Measurements from ENCODE around the gene RANBP17.

The RANBP17 gene

DNA sequence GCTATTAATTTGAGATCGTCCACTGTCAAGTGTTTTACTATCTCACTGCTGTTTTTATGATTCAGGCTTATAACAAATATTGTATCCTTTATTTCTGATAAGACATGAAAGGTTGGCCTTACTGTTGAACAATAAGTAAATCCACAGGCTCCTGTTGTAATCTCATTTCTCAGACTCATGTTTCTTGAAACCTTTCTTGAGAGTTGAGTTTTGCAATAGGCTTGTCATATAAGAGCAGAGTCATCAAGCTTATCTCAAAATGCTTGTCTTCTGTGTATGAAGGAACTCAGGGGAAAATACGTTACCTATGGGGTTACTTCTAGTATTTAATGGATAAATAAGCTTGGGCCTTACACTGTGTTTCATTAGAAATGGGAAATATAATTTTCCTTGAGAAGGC lies 438.0 kb downstream of the RANBP17 start:
- no peak for DNase-seq (ENCODE audit: low read depth)

- DNase-seq (ENCODE audit: low read depth) = no peak
Observed at GRCh38 chr5:171300358-171300757, 438.5 kb downstream of the RANBP17 start.

GRCh38 chr5:171306166-171306565 lies 444.3 kb downstream of the RANBP17 start:
- no peak for DNase-seq (ENCODE audit: low read depth)

GRCh38 chr5:171306781-171307591 lies 445.2 kb downstream of the RANBP17 start:
- no peak for DNase-seq (ENCODE audit: low read depth)

- no peak for DNase-seq (ENCODE audit: low read depth)
Observed at GRCh38 chr5:171307789-171308452, 446.1 kb downstream of the RANBP17 start.

DNA sequence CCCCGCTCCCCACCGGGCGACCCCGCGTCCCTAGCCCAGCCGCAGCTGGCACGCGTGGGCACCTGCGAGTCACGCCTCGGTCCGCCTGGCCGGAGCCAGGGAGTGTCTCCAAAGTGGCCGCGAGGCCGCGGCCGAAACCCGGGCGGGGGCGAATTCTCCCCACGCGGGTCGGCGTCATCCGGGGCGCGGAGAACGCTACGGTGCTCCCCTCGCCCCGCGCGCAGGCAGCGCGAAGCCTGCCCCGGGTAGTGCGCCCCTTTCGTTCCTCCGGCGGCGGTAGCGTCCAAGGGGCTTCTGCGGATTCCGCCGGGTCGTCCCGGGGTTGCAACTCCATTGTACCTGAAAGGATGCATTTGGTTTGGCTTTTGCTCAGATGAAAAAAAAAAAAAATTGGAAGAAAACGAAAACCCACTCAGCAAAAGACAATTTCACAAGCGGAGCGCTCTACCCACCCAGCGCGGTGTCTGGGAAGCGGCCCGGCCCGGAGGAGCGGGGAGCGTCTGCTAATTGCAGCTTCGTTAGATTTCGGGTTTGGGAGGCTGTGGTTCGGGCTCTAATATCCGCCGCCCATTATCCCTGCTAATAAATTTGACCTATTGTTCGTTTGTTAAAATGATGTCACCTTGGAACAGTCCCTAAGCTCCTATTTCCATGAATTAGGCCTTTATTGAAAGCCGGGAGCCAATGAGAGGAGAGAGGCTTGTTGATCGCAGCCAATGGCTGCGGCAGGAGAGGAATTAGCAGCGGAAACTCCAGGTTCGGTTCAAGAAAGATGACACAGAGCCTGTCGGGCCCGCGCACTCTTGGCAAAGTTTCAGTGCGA lies 446.8 kb downstream of the RANBP17 start, which contains the start of gene TLX3:
TLX3 (plus strand) TSS at position 796 of the 823 bp plus-strand sequence. CDS start 118 bp downstream, outside the sequence.
- no peak for DNase-seq (ENCODE audit: low read depth)

GRCh38 chr5:171309276-171310211 lies 447.7 kb downstream of the RANBP17 start:
- DNase-seq (ENCODE audit: low read depth) = no peak

DNA sequence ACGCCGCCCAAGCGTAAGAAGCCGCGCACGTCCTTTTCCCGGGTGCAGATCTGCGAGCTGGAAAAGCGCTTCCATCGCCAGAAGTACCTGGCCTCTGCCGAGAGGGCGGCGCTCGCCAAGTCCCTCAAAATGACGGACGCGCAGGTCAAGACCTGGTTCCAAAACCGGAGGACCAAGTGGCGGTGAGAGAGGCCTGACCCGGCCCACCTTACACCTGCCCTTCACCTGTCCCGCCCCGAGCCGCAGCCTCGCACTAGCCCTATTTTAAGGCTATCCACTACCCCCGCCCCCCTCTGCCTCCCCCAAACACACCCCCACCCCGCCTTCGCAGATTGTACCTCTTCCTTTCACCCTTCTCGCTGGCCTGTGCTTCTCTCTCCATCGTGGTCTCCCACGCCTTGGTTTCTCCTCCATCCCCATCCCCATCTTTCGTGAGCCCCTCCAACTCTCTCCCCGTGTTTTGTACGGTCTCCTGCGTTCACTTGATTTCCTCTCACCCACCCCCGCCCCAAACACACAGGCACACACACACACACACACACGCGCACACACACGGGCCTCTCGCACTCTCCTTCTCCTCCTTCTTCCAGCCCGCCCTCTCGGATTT lies 448.5 kb downstream of the RANBP17 start:
- no peak for DNase-seq (ENCODE audit: low read depth)

DNA sequence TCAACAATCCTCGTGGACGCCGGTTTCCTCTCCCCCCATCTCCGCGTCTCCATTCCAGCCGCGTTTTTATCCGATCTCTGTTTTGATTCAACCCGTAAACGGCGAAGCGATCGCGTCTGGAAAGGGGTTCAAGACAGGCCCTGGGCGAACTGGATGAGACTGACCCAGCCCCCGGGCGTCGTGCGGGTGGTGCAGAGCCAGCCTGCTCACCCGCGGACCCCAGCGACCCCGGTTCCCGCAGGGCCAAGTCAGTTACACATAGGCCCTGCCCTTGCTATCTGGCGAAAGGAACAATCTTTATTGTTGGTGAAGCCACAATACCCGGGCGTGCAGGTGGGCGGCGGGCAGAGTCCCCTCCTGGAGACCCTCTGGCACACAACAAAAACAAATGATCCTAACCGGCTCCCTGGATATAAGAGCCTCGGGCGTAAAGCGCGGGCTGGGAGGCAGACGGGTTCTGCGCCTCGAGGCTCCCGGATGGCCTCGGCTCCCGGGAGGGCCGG lies 449.1 kb downstream of the RANBP17 start:
- no peak for DNase-seq (ENCODE audit: low read depth)

GRCh38 chr5:171311322-171312077 lies 449.7 kb downstream of the RANBP17 start:
- DNase-seq (ENCODE audit: low read depth) = no peak

- DNase-seq (ENCODE audit: low read depth) = no peak
Observed at GRCh38 chr5:171312129-171312974, 450.5 kb downstream of the RANBP17 start.

DNA sequence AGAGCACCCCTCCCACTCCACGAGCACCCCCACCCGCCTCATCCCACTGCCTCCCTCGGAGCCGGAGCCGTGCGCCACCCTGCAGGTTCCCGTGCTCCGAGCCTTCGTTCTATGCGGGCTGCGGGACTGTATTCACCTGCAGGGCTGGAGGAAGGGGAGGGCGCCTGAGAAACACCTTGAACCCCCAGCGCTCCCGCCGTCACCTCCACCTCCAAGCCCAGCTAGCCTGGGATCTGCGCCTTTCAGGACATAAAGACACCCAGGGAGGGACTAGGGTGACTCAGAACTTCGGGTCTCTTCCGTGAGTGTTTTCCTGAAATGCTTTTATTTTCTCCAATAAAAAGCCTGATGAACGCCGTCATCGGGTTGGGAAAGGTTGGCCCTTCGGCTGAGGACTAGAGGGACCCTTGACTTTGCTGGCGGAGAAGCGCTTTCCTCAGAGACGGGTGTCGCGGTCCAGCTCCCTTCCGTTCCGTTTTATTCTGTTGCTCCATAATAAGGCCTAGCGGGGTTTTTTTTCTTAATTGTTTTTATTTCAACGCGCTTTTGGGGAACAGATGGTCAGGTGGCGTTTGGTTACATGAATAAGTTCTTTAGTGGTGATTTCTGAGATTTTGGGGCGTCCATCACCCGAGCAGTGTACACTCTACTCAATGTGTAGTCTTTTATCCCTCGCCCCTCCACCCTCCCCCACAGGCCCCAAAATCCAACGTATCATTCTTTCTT lies 451.8 kb downstream of the RANBP17 start:
- no peak for DNase-seq (ENCODE audit: low read depth)

DNA sequence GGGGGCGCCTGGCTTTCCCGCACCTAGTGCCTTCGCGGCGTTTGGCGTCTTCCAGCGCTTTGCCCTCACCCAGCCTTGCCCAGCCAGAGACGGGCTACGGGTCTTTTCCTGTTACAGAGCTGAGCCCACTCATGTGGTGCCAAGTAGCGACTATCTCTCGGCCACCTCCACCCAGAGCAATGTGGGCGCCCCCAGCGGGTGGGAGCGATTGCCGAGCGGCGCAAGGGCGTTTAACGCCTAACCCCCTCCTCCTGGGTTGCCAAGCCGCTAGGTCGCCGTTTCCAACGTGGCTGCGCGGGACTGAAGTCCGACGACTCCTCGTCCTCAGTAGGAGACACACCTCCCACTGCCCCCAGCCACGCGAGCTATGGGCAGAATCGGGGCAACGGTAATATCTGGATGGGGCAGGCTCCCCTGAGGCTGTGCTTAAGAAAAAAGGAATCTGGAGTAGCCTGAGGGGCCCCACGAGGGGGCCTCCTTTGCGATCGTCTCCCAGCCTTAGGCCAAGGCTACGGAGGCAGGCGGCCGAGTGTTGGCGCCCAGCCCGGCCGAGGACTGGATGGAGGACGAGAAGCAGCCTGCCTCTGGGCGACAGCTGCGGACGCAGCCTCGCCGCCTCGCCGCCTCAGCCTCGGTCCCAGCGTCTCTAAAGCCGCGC lies 453.0 kb downstream of the RANBP17 start:
- no peak for DNase-seq (ENCODE audit: low read depth)

GRCh38 chr5:171315386-171315891 lies 453.6 kb downstream of the RANBP17 start:
- no peak for DNase-seq (ENCODE audit: low read depth)

DNA sequence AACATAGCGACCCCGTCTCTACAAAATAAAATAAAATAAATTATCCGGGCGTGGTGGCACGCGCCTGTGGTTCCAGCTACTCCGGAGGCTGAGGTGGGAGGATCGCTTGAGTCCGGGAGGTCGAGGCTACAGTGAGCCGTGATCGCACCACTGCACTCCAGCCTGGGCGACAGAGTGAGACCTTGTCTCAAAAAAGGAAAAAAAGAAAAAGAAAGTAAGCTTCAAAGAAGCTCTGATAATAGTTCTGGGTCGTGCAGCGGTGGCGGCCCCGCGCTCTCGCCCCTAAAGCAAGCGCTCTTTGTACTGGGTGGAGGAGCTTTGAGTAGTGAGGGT lies 454.1 kb downstream of the RANBP17 start:
- DNase-seq (ENCODE audit: low read depth) = no peak

DNA sequence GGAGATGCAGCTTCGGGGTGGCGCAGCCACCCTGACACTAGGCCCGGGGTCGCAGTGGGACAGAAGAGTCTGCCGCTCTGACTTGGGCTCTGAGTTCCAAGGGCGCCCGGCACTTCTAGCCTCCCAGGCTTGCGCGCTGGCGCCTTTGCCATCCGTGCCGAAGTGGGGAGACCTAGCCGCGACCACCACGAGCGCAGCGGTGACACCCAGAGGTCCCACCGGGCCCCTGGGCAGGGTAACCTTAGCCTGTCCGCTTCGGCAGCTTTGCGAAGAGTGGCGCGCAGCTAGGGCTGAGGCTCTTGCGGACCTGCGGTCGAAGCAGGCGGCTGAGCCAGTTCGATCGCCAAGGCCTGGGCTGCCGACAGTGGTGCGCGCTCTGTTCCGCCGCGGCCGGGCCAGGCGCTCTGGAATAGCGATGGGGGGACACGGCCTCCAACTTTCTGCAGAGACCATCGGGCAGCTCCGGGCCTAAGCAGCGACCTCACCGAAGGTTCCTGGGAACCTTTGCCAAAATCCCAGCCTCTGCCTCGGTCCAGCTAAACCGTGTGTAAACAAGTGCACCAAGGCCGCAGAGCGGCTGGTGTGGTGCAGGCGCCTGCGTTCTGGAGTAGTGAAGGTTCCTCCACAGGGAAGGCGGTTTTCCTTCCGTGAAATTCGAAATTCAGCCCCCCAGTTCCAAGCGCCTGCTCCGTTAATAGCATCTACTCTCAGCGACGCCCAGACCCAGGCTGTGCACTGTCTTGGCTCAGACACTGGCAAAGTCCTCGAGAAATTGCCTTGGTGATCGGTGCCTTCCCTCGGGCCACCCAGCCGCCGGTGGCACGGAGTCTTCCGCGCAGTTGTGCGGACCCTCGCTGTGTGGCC lies 454.7 kb downstream of the RANBP17 start:
- DNase-seq (ENCODE audit: low read depth) = no peak

- DNase-seq (ENCODE audit: low read depth) = no peak
Observed at GRCh38 chr5:171317230-171317629, 455.4 kb downstream of the RANBP17 start.

All from stimulated activated CD4-positive, alpha-beta T cell treated with anti-CD3 and anti-CD28 coated beads, Interleukin-2, amount 100 ng/mL, for 4 hours (primary cell).